HG02571 (cell line): ENCODE data around the gene GPT2.
A peak's percentile ranks its signal among the peaks of the same experiment; 100 is the strongest.

Experiments used
- ATAC-seq: cut with Tn5 transposase; IDR thresholded peaks from one replicate; pipeline ENCODE4 v1.9.1; 2021; ENCODE audit warnings: mild to moderate bottlenecking, moderate library complexity; ENCODE audit not compliant: unreplicated experiment

Gene GPT2, protein sequence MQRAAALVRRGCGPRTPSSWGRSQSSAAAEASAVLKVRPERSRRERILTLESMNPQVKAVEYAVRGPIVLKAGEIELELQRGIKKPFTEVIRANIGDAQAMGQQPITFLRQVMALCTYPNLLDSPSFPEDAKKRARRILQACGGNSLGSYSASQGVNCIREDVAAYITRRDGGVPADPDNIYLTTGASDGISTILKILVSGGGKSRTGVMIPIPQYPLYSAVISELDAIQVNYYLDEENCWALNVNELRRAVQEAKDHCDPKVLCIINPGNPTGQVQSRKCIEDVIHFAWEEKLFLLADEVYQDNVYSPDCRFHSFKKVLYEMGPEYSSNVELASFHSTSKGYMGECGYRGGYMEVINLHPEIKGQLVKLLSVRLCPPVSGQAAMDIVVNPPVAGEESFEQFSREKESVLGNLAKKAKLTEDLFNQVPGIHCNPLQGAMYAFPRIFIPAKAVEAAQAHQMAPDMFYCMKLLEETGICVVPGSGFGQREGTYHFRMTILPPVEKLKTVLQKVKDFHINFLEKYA

DNA sequence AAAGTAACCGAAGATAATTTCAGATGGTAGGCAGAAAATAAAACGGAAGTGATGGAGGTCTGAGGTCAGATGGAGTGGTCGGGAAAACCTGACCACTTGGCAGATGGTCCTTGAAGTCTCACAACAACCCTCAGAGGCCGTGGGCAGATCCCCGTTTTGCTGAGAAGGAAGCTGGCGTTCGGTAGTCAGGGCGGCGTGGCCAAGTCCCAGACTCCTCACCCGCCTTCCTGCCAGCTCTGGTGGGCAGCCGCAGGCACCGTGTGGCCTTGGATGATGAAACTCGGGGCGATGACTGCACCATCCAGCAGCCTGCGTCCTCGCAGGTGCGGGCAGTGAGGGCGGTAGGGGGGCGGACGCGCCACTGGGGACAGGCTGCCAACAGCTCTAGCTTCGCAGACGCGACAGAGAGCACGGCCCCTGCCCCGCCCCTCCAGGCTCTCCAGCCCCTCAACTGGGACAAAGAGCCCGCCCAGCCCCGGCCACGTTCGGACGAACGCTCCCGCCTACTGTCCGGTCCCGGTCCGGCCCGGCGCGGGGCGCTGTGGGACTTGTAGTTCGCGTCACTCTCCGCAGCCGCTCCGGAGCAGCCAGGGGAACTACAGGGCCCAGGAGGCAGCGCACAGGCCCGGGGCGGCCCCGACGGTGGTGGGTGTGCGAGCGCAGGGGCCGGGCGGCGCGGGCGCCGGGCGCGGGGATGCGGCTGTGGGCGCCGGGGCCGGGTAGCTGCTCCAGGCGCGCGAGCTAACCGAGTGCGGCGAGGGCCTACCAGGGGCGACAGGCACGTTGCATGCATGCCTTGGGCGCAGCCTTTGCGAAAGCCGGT is at the start of gene GPT2:
Gene GPT2, plus strand, starts transcription at position 673 of the 823 bp plus-strand sequence. CDS start 354 bp downstream, outside the sequence.
- ATAC-seq = peak; percentile 97

GRCh38 chr16:46836534-46837530 is 47.3 kb upstream of the GPT2 start:
- no peak for ATAC-seq

DNA sequence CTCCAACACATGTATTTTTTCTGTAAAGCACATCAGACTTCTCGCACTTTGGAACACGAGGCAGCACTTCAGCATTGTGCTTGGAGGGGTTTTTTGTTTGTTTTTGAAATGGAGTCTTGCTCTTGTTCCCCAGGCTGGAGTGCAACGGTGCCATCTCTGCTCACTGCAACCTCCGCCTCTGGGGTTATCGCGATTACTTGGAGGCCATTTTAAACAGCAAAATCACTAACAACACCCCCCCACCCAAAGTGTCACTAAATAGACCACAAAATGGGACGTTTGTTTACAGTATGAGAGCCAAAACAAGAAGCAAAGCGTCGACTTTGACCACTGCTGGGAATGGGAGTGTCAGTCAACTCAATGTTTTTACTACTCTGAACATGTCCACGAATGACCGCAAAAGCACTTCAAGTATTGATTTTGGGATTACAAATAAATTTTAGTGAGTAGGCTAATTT is 44.1 kb upstream of the GPT2 start:
- ATAC-seq = no peak

- no peak for ATAC-seq
These were observed 41.8 kb upstream of the GPT2 start for GRCh38 chr16:46842192-46842895.

DNA sequence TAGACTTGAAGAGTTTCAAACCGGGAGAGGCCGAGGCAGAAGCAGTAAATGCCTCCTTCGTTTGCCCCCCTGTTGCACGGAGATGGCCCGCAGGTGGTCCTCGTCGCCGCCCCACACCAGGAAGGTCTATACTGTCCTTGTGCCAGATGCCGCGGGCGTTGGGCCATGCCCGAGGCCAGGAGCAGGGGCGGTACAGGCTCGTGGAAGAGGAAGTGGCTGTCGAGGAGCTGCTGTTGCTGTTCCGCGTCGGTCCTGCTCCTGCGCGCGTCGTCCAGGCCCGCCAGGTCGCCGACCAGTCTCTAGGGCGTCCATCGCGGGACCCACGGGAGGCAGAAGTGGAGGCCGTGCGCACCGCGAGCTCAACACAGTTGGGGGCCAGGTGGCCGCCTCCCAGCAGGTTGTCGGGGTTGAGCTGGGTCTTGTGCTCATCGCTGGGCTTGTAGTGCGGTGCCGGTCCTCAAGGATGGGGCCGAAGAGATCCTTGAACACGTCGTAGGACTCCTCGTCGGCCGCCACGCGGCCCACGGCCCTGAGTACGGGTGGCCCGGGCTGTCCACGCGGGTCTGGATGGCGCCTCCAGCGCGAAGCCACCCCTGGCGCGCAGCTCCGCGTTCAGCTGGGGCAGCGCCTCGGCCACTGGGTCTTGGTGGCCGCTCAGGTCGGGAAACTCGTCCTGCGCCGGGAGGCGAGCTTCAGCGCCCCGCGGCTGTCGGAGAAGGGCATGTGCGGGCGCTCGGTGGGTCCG is 40.1 kb upstream of the GPT2 start:
- ATAC-seq = no peak

- ATAC-seq = no peak
These were observed 39.4 kb upstream of the GPT2 start for GRCh38 chr16:46844771-46845170.

DNA sequence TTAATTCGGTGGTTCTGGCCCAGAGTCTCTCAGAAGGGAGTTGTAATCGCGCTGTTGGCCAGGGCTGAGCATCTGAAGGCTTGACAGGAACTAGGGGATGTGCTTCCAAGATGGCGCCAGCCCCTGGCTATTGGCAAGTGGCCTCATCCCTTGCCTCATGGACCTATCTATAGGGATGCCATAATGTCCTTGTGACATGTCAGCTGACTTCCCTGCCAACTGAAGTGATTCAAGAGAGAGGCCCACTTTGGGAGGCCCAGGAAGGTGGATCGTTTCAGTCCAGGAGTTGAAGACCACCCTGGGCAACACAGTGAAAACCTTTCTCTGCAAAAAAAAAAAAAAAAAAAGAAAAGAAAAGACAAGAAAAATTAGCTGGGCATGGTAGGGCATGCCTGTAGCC is 38.2 kb upstream of the GPT2 start:
- no peak for ATAC-seq

GRCh38 chr16:46848768-46849764 is 35.1 kb upstream of the GPT2 start:
- ATAC-seq = no peak

DNA sequence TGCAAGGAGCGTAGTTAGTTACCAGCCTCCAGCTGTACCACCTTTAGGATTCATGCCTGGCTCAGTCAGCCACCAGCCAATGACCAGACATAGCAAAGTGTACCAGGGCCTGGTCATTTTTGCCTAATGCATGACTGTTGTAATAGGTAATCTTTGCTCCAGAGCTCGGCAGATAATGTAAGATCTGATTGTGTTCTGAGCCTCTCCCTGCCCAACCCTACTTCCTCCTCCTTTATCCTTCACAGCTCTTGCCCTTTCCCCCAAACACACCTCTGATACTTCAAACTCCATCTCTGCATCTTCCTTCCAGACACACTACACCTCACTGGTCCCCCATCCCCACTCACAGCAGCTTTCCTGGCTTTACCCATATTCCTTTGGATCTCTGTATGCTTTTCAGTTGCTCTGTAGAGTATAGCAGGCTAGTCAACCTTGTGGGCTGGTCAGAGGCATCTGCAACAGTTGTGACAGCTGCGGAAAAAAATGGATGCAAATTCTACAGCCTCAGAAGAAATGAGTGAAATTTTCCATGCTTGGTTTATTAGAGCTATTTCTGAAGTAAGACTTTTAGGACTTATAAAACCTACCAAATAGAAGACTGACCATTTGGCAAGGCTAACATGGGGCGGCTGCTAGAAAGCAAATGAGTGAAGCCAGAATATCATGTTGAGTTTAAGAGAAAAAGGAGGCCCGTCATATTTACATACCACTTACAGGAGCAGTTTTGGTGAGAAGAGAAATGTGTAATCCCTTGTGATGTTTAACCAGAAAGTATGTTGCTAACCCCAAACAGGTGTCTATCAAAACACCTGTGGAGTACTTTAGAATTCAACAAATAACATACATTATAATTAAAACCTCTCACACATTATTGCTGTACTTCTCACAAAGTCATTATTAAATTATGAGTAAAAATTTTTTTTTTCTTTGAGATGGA is 33.3 kb upstream of the GPT2 start:
- ATAC-seq = no peak

- ATAC-seq = no peak
These were observed 32.0 kb upstream of the GPT2 start for GRCh38 chr16:46852130-46852529.

GRCh38 chr16:46853713-46854443 is 30.3 kb upstream of the GPT2 start:
- ATAC-seq = peak; percentile 43

GRCh38 chr16:46854846-46855245 is 29.3 kb upstream of the GPT2 start:
- ATAC-seq = no peak

DNA sequence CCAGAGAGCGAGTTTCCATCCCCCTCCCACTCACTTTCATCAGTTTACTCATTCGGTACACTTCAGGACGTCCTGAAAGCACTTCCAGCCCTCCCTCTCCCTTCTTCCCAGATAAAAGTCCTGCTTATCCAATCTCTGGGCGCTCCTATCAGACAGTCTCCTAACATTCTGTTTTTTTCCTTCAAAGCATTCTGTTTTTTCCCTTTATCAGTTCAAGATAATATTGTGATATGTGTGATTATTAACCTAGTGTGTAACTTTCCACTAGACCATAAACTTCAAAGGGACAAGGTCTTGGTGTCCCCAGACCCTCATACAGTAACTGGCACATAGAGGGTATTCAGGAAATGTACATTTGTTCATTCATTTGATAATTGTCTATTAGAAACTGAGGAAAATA is 28.8 kb upstream of the GPT2 start:
- ATAC-seq = no peak

- no peak for ATAC-seq
These were observed 26.7 kb upstream of the GPT2 start for GRCh38 chr16:46857368-46857945.

DNA sequence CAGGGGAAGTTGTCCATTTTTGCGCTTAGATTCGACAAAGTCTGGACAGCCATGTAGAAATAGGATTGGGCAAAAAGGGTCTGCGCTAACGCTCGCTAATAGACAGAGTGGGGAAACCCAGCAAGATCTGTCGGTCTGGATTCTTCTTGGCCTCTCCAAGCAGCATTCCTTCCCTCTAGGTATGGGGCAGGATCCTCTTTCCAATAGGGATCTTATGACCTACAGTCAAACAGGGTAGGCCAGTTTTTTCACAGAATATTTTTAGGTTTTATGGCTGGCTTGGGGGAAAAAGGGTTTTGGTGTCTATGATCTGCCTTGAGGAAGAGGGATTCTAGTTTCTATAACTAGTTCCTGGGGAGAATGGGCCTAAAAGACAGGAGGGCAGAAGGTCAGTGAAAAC is 26.0 kb upstream of the GPT2 start:
- no peak for ATAC-seq

GRCh38 chr16:46859719-46860152 is 24.4 kb upstream of the GPT2 start:
- no peak for ATAC-seq
